HCT116 (cell line): ENCODE measurements around the gene STARD6. TPM values are rescaled to one million over a fixed set of nuclear protein-coding genes. Genes with fewer than 3 reads are reported as not detected.

ENCODE experiments used
- ATAC-seq: fragments of 200-7000 bp; cut with Tn5 transposase; 2 replicates; pipeline ENCODE4 v1.9.1; 2020; ENCODE audit warnings: mild to moderate bottlenecking, moderate library complexity
- BruUV-seq: library from RNA; stranded (reverse); fragments of 400-500 nt; replicated peaks from 2 replicates; lab custom pipeline; 2021; lab: Mats Ljungman, UMichigan
- CTCF ChIA-PET: fragments of 300-600 bp; sonication (Branson Sonifier 250); formaldehyde crosslinking; loops from one replicate; lab custom pipeline; 2021; ENCODE audit warnings: antibody characterized with exemption; lab: Charles Lee
- POLR2A ChIA-PET: fragments of 300-600, 350-600 bp; sonication (Branson Sonifier 250); formaldehyde crosslinking; loops from one replicate; lab custom pipeline; 2021; ENCODE audit warnings: antibody characterized with exemption; lab: Charles Lee
- RAD21 ChIA-PET, 2 experiments: fragments of 300-600 bp; sonication (Branson Sonifier 250); formaldehyde crosslinking; loops; one replicate each; lab custom pipeline; 2023; ENCODE audit warnings: low total read pairs in 2 of 2; ENCODE audit not compliant: uncharacterized antibody in 2 of 2, unreplicated experiment in 2 of 2, low non-redundant PET in 1 of 2; lab: Charles Lee
- DNase-seq: peaks from one replicate; pipeline ENCODE4 v3.0.0-alpha.2; 2010; ENCODE audit warnings: low read depth, low spot score
- H2AFZ ChIP-seq: fragments of 200-600 bp; shearing (Covaris generic), sonication (generic); 2 replicates; pipeline ENCODE4 v1.6.1; 2017; ENCODE audit warnings: low read depth, mixed run types, mixed read lengths, antibody characterized with exemption, low read length; ENCODE audit not compliant: poor library complexity, severe bottlenecking
- H3K27ac ChIP-seq: 2 replicates; pipeline ENCODE4 v1.5.1; 2012; ENCODE audit warnings: low read depth, low read length
- H3K27me3 ChIP-seq: fragments of 200-600 bp; sonication (generic); 2 replicates; pipeline ENCODE4 v1.6.1; 2016; ENCODE audit warnings: mixed run types, low read length, mixed read lengths; ENCODE audit not compliant: insufficient read depth
- H3K36me3 ChIP-seq, 2 experiments: fragments of 200-500 bp in 1 of 2; fragments of 200-600 bp in 1 of 2; sonication (Bioruptor generic) in 1 of 2; sonication (generic) in 1 of 2; 2 replicates each; pipeline versions ENCODE4 v1.5.1 to v1.6.1; 2014 to 2016; ENCODE audit warnings: low read length in 2 of 2, inconsistent platforms in 1 of 2, mixed read lengths in 1 of 2, mixed run types in 1 of 2; ENCODE audit not compliant: insufficient read depth in 2 of 2, control insufficient read depth in 1 of 2
- H3K4me1 ChIP-seq, 2 experiments: fragments of 200-600 bp in 1 of 2; sonication (generic) in 1 of 2; 2 replicates each; pipeline versions ENCODE4 v1.5.1 to v1.6.1; 2012 to 2017; ENCODE audit warnings: low read length in 2 of 2, inconsistent platforms in 1 of 2, mild to moderate bottlenecking in 1 of 2, mixed read lengths in 1 of 2, mixed run types in 1 of 2, moderate library complexity in 1 of 2; ENCODE audit not compliant: insufficient read depth in 2 of 2, control insufficient read depth in 1 of 2
- H3K4me2 ChIP-seq: fragments of 200-600 bp; sonication (generic); 2 replicates; pipeline ENCODE4 v1.6.1; 2017; ENCODE audit warnings: mixed run types, low read length, mixed read lengths
- H3K4me3 ChIP-seq, 2 experiments: fragments of 200-600 bp in 1 of 2; sonication (generic) in 1 of 2; replicated peaks in 1 of 2; 2 replicates each; pipeline ENCODE4 v1.5.1; 2011 to 2016; ENCODE audit warnings: low read length in 2 of 2, control low read depth in 1 of 2, low read depth in 1 of 2, mild to moderate bottlenecking in 1 of 2, mixed read lengths in 1 of 2, mixed run types in 1 of 2
- H3K79me2 ChIP-seq: fragments of 200-600 bp; sonication (generic); 2 replicates; pipeline ENCODE4 v1.6.1; 2017; ENCODE audit warnings: mild to moderate bottlenecking, mixed run types, low read length, moderate library complexity, mixed read lengths; ENCODE audit not compliant: insufficient read depth
- H3K9ac ChIP-seq: fragments of 200-600 bp; sonication (generic); 2 replicates; pipeline ENCODE4 v1.6.1; 2016; ENCODE audit warnings: low read length, mixed read lengths
- H3K9me2 ChIP-seq: fragments of 200-600 bp; sonication (generic), shearing (Covaris generic); 2 replicates; pipeline ENCODE4 v1.6.1; 2017; ENCODE audit warnings: mixed run types, mild to moderate bottlenecking, moderate library complexity; ENCODE audit not compliant: insufficient read depth
- H3K9me3 ChIP-seq, 2 experiments: fragments of 200-500 bp in 1 of 2; fragments of 200-600 bp in 1 of 2; sonication (Bioruptor generic) in 1 of 2; sonication (generic) in 1 of 2; 2 replicates each; pipeline ENCODE4 v1.6.1; 2014 to 2017; ENCODE audit warnings: low read length in 2 of 2, mixed read lengths in 2 of 2, inconsistent platforms in 1 of 2, low read depth in 1 of 2, mild to moderate bottlenecking in 1 of 2, mixed run types in 1 of 2, moderate library complexity in 1 of 2; ENCODE audit not compliant: control insufficient read depth in 1 of 2, insufficient read depth in 1 of 2
- H4K20me1 ChIP-seq: fragments of 200-600 bp; sonication (generic), shearing (Covaris generic); 2 replicates; pipeline ENCODE4 v1.6.1; 2017; ENCODE audit warnings: mixed run types, mild to moderate bottlenecking, moderate library complexity; ENCODE audit not compliant: insufficient read depth
- ATF3 ChIP-seq: IDR thresholded peaks from 2 replicates; pipeline ENCODE4 v1.6.1; 2012
- CBX3 ChIP-seq: IDR thresholded peaks from 2 replicates; pipeline ENCODE4 v1.6.1; 2012; ENCODE audit warnings: low read depth
- CEBPB ChIP-seq: IDR thresholded peaks from 2 replicates; pipeline ENCODE4 v1.6.1; 2012; ENCODE audit warnings: low read depth
- EGR1 ChIP-seq: IDR thresholded peaks from 2 replicates; pipeline ENCODE4 v1.6.1; 2012; ENCODE audit warnings: low read depth
- ELF1 ChIP-seq: IDR thresholded peaks from 2 replicates; pipeline ENCODE4 v1.6.1; 2012; ENCODE audit warnings: low read depth, borderline replicate concordance
- EZH2 ChIP-seq: fragments of 200-600 bp; sonication (generic); IDR thresholded peaks from 2 replicates; pipeline ENCODE4 v1.6.1; 2017; ENCODE audit warnings: antibody characterized with exemption, mixed run types
- FOSL1 ChIP-seq: IDR thresholded peaks from 2 replicates; pipeline ENCODE4 v1.6.1; 2012; ENCODE audit warnings: low read depth
- POLR2A ChIP-seq: IDR thresholded peaks from 2 replicates; pipeline ENCODE4 v1.7.0; 2011; ENCODE audit warnings: borderline replicate concordance; ENCODE audit not compliant: insufficient read depth, insufficient read length; ENCODE audit errors: extremely low read depth
- POLR2AphosphoS5 ChIP-seq: IDR thresholded peaks from 2 replicates; pipeline ENCODE4 v1.6.1; 2011; ENCODE audit warnings: mild to moderate bottlenecking, low read depth, low read length, moderate library complexity
- RAD21 ChIP-seq: IDR thresholded peaks from 2 replicates; pipeline ENCODE4 v1.6.1; 2012; ENCODE audit warnings: low read depth, mild to moderate bottlenecking
- REST ChIP-seq: IDR thresholded peaks from 2 replicates; pipeline ENCODE4 v1.6.1; 2012; ENCODE audit warnings: low read depth
- SP1 ChIP-seq: IDR thresholded peaks from 2 replicates; pipeline ENCODE4 v1.6.1; 2012; ENCODE audit warnings: low read depth
- TCF7L2 ChIP-seq: IDR thresholded peaks from 2 replicates; pipeline ENCODE4 v1.7.0; 2011; ENCODE audit warnings: borderline replicate concordance, inconsistent platforms; ENCODE audit not compliant: insufficient read depth, insufficient read length; ENCODE audit errors: extremely low read depth
- YY1 ChIP-seq: IDR thresholded peaks from 2 replicates; pipeline ENCODE4 v1.6.1; 2011; ENCODE audit warnings: low read length, low read depth, moderate library complexity, mild to moderate bottlenecking; ENCODE audit not compliant: insufficient replicate concordance; ENCODE audit errors: extremely low read depth
- ZBTB33 ChIP-seq: IDR thresholded peaks from 2 replicates; pipeline ENCODE4 v1.6.1; 2011; ENCODE audit warnings: mild to moderate bottlenecking, low read length, moderate library complexity; ENCODE audit not compliant: insufficient replicate concordance; ENCODE audit errors: extremely low read depth
- ZFX ChIP-seq: fragments of 450-650 bp; IDR thresholded peaks from 2 replicates; pipeline ENCODE4 v1.6.1; 2017
- intact Hi-C: fragments of 100-400 bp; cut with micrococcal nuclease; formaldehyde crosslinking; loops from 2 replicates; pipeline ENCODE4 v1.10.0; 2022
- total RNA-seq: library from RNA; stranded (reverse); gene quantifications from one replicate; pipeline ENCODE4 v1.2.1, GENCODE V29; 2021; ENCODE audit not compliant: unreplicated experiment
- TF ChIP-seq, protein P1 (sequence below): IDR thresholded peaks from 2 replicates; pipeline ENCODE4 v1.6.1; 2012
- TF ChIP-seq, protein P2 (sequence below), 3 experiments: fragments of 200-600 bp in 1 of 3; sonication (generic) in 1 of 3; IDR thresholded peaks in 2 of 3; conservative IDR thresholded peaks in 1 of 3; 2 replicates each; pipeline ENCODE4 v1.5.1; 2012 to 2017; ENCODE audit warnings: low read depth in 2 of 3, low read length in 2 of 3, antibody characterized with exemption in 1 of 3, borderline replicate concordance in 1 of 3, control low read depth in 1 of 3, mild to moderate bottlenecking in 1 of 3, mixed read lengths in 1 of 3, mixed run types in 1 of 3, moderate library complexity in 1 of 3; ENCODE audit not compliant: insufficient read depth in 1 of 3

STARD6 gene
- total RNA-seq, 1 experiment from 2014 or later, result not detected

- BruUV-seq, result no TSS peak
- Histone ChIP-seq H4K20me1 (no peaks in the 10 kb centered on the region), H3K36me3 (no peaks in the 10 kb centered on the region), H3K4me2 (no peak overlapping the region), H2AFZ (no peak overlapping the region), H3K9me2 (no peaks in the 10 kb centered on the region), H3K79me2 (no peaks in the 10 kb centered on the region), H3K4me1 (peaks cover 6 to 9% of the 10 kb centered on the region in 2 experiments), H3K9ac (no peak overlapping the region), H3K27ac (no peak overlapping the region), H3K9me3 (no peaks in the 10 kb centered on the region), H3K4me3 (no peak overlapping the region), H3K27me3 (no peaks in the 10 kb centered on the region)
- DNase-seq, result no peak
- ChIA-PET CTCF (no interaction called here), RAD21 (no interaction called here), POLR2A (no interaction called here)
- ATAC-seq, result no peak
- TF ChIP-seq ZFX, result no peak
- no peak for TF ChIP-seq POLR2A
- TF ChIP-seq TCF7L2, result no peak
- TF ChIP-seq SP1, result no peak
- TF ChIP-seq, protein P1, sequence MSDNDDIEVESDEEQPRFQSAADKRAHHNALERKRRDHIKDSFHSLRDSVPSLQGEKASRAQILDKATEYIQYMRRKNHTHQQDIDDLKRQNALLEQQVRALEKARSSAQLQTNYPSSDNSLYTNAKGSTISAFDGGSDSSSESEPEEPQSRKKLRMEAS, result no peak
- no peak for TF ChIP-seq EGR1
- TF ChIP-seq ATF3, result no peak
- TF ChIP-seq RAD21, result no peak
- no peak for TF ChIP-seq EZH2
- TF ChIP-seq ELF1, result no peak
- TF ChIP-seq CBX3, result no peak
- no peak for TF ChIP-seq YY1
- TF ChIP-seq, protein P2, sequence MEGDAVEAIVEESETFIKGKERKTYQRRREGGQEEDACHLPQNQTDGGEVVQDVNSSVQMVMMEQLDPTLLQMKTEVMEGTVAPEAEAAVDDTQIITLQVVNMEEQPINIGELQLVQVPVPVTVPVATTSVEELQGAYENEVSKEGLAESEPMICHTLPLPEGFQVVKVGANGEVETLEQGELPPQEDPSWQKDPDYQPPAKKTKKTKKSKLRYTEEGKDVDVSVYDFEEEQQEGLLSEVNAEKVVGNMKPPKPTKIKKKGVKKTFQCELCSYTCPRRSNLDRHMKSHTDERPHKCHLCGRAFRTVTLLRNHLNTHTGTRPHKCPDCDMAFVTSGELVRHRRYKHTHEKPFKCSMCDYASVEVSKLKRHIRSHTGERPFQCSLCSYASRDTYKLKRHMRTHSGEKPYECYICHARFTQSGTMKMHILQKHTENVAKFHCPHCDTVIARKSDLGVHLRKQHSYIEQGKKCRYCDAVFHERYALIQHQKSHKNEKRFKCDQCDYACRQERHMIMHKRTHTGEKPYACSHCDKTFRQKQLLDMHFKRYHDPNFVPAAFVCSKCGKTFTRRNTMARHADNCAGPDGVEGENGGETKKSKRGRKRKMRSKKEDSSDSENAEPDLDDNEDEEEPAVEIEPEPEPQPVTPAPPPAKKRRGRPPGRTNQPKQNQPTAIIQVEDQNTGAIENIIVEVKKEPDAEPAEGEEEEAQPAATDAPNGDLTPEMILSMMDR (IDR thresholded peaks at IDR 0.05 in 2 of 3, conservative IDR thresholded peaks at IDR 0.05 in 1 of 3; ENCODE audit: borderline replicate concordance in 1 of 3, insufficient read depth in 1 of 3, low read depth in 2 of 3, low read length in 2 of 3), result no peak
- no peak for TF ChIP-seq REST
- TF ChIP-seq FOSL1, result no peak
- TF ChIP-seq ZBTB33, result no peak
- TF ChIP-seq POLR2AphosphoS5, result no peak
- TF ChIP-seq CEBPB, result no peak
- intact Hi-C loops, result no loop called here
These were observed 25.1 kb upstream of the STARD6 start for GRCh38 chr18:54382733-54383252.
